SU-DHL-6 (cell line): ENCODE results near the gene DNAH17.

Experiments used
- H2AFZ ChIP-seq: fragments of 200-600 bp; sonication (generic); 2 replicates; pipeline ENCODE4 v1.6.1; 2014; ENCODE audit warnings: low read depth, mild to moderate bottlenecking, moderate library complexity, mixed read lengths, antibody characterized with exemption, low read length; ENCODE audit not compliant: severe bottlenecking
- H3F3A ChIP-seq: fragments of 200-600 bp; shearing (Covaris generic); 2 replicates; pipeline ENCODE4 v1.6.0; 2016; ENCODE audit warnings: antibody characterized with exemption, mild to moderate bottlenecking; ENCODE audit not compliant: insufficient read depth
- H3K27ac ChIP-seq: fragments of 200-600 bp; sonication (generic); 2 replicates; pipeline ENCODE4 v1.5.1; 2016; ENCODE audit warnings: low read depth, mild to moderate bottlenecking, low read length, moderate library complexity, mixed read lengths
- H3K27me3 ChIP-seq: fragments of 200-600 bp; sonication (generic), shearing (Covaris generic); 2 replicates; pipeline ENCODE4 v1.6.0; 2014; ENCODE audit warnings: mild to moderate bottlenecking, low read length
- H3K36me3 ChIP-seq: fragments of 200-600 bp; sonication (generic); 2 replicates; pipeline ENCODE4 v1.6.1; 2014; ENCODE audit warnings: mild to moderate bottlenecking, low read length, mixed read lengths
- H3K4me2 ChIP-seq: fragments of 300-600, 200-600 bp; shearing (Covaris generic), sonication (generic); 2 replicates; pipeline ENCODE4 v1.6.0; 2014; ENCODE audit warnings: low read length, low read depth, mild to moderate bottlenecking; ENCODE audit not compliant: poor library complexity, severe bottlenecking
- H3K4me3 ChIP-seq: fragments of 200-600 bp; sonication (generic); 2 replicates; pipeline ENCODE4 v1.5.1; 2014; ENCODE audit warnings: antibody characterized with exemption, low read length, mild to moderate bottlenecking, mixed read lengths; ENCODE audit not compliant: insufficient read depth, poor library complexity, severe bottlenecking
- H3K79me2 ChIP-seq: fragments of 200-600 bp; sonication (generic); 2 replicates; pipeline ENCODE4 v1.6.1; 2014; ENCODE audit warnings: mild to moderate bottlenecking, low read length, moderate library complexity; ENCODE audit not compliant: insufficient read depth
- H3K9ac ChIP-seq: fragments of 200-600 bp; sonication (generic); 2 replicates; pipeline ENCODE4 v1.7.0; 2014; ENCODE audit warnings: mild to moderate bottlenecking, low read length
- H3K9me2 ChIP-seq: fragments of 200-600 bp; sonication (generic); replicated peaks from 2 replicates; pipeline ENCODE4 v1.6.1; 2014; ENCODE audit warnings: low read length; ENCODE audit not compliant: insufficient read depth
- H3K9me3 ChIP-seq: fragments of 200-600 bp; sonication (generic); 2 replicates; pipeline ENCODE4 v1.6.1; 2014; ENCODE audit warnings: low read length, mixed read lengths; ENCODE audit not compliant: insufficient read depth
- H4K20me1 ChIP-seq: fragments of 200-600 bp; sonication (generic); 2 replicates; pipeline ENCODE4 v1.6.1; 2014; ENCODE audit warnings: low read depth, mild to moderate bottlenecking, antibody characterized with exemption, low read length, moderate library complexity, mixed read lengths
- EZH2phosphoT487 ChIP-seq: fragments of 200-600 bp; sonication (generic), shearing (Covaris generic); conservative IDR thresholded peaks from 2 replicates; pipeline ENCODE4 v1.6.1; 2018; ENCODE audit warnings: mild to moderate bottlenecking, antibody characterized with exemption, low read length, moderate library complexity, mixed read lengths
- TF ChIP-seq, protein P1 (sequence below): fragments of 200-600 bp; sonication (generic); IDR thresholded peaks from one replicate; pipeline ENCODE4 v1.5.1; 2017; ENCODE audit warnings: antibody characterized with exemption, mild to moderate bottlenecking, low read length, moderate library complexity; ENCODE audit not compliant: insufficient read depth, poor library complexity, severe bottlenecking

Gene DNAH17

GRCh38 chr17:78589031-78589675 lies 12.0 kb upstream of the DNAH17 start:
- Histone ChIP-seq H4K20me1 (no peaks in the 10 kb centered on the region), H3K9ac (no peak overlapping the region), H2AFZ (no peak overlapping the region), H3K4me3 (no peak overlapping the region), H3K4me2 (no peak overlapping the region), H3K27ac (no peak overlapping the region), H3K36me3 (no peaks in the 10 kb centered on the region), H3K9me2 (no peaks in the 10 kb centered on the region), H3K27me3 (no peaks in the 10 kb centered on the region), H3F3A (no peaks in the 10 kb centered on the region), H3K79me2 (no peaks in the 10 kb centered on the region), H3K9me3 (no peaks in the 10 kb centered on the region)
- TF ChIP-seq, protein P1, sequence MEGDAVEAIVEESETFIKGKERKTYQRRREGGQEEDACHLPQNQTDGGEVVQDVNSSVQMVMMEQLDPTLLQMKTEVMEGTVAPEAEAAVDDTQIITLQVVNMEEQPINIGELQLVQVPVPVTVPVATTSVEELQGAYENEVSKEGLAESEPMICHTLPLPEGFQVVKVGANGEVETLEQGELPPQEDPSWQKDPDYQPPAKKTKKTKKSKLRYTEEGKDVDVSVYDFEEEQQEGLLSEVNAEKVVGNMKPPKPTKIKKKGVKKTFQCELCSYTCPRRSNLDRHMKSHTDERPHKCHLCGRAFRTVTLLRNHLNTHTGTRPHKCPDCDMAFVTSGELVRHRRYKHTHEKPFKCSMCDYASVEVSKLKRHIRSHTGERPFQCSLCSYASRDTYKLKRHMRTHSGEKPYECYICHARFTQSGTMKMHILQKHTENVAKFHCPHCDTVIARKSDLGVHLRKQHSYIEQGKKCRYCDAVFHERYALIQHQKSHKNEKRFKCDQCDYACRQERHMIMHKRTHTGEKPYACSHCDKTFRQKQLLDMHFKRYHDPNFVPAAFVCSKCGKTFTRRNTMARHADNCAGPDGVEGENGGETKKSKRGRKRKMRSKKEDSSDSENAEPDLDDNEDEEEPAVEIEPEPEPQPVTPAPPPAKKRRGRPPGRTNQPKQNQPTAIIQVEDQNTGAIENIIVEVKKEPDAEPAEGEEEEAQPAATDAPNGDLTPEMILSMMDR, result no peak
- TF ChIP-seq EZH2phosphoT487, result no peak

DNA sequence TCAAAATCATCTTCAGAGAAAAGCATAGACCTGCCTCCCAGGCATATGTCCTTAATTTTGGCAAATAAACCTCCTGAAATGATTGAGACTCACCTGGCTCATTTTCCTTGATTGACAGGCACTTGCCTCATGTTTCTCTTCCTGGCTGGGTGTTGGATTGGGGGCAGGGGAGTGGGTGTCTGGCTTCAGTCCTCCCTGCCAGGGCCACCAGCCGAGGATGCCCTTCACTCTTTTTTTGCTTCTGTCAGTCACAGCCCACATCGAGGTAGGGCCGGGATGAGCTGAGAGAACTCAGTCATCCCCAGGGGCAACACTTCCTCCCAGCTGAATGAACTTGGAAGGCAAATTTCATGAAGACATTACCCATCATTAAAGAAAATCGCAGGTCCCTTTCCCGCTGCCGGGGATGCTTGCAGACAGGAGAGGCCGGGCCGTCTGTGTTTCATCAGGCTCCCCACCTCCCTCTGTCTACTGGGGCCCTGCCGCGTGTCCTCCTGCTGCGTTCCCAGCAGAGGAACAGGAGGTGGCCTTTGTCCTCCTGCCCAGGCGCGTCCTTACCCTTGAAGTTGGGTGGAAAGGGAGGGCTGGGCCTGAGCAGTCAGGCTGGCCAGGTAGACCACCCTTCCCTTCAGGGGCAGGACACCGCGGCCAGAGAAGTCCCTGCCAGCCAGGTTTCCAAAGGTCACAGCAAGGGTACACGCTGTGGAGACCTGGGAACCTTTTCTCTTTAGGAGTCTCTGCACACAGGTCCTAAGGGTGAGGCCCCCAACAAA lies 11.2 kb upstream of the DNAH17 start:
- Histone ChIP-seq H3F3A (no peaks in the 10 kb centered on the region), H3K9ac (no peak overlapping the region), H2AFZ (no peak overlapping the region), H3K27me3 (no peaks in the 10 kb centered on the region), H3K9me2 (no peaks in the 10 kb centered on the region), H3K4me3 (no peak overlapping the region), H3K4me2 (no peak overlapping the region), H3K36me3 (no peaks in the 10 kb centered on the region), H3K27ac (no peak overlapping the region), H3K79me2 (no peaks in the 10 kb centered on the region), H3K9me3 (no peaks in the 10 kb centered on the region), H4K20me1 (no peaks in the 10 kb centered on the region)
- TF ChIP-seq, protein P1, result no peak
- no peak for TF ChIP-seq EZH2phosphoT487

GRCh38 chr17:78585006-78585630 lies 7.9 kb upstream of the DNAH17 start:
- no peaks in the 10 kb centered on the region for H3K9me3 ChIP-seq
- no peaks in the 10 kb centered on the region for H4K20me1 ChIP-seq
- H3K4me3 ChIP-seq, result no peak overlapping the region
- no peaks in the 10 kb centered on the region for H3K9me2 ChIP-seq
- H3K27me3 ChIP-seq, result 0 out of 2 replicates have a peak, but pooled peaks cover 3% of the 10 kb centered on the region
- no peaks in the 10 kb centered on the region for H3K79me2 ChIP-seq
- H3K9ac ChIP-seq, result no peak overlapping the region
- H3F3A ChIP-seq, result no peaks in the 10 kb centered on the region
- H3K36me3 ChIP-seq, result no peaks in the 10 kb centered on the region
- no peak overlapping the region for H2AFZ ChIP-seq
- H3K4me2 ChIP-seq, result no peak overlapping the region
- TF ChIP-seq, protein P1, result no peak
- no peak for TF ChIP-seq EZH2phosphoT487
- no peak overlapping the region for H3K27ac ChIP-seq
